ENCODE measurements around the gene CYP4F2. TPM values are rescaled to one million over a fixed set of nuclear protein-coding genes. Genes with fewer than 3 reads are reported as not detected.
"Not testable (repeated sequence)": the region's sequence is repeated elsewhere in the genome, so short reads cannot be mapped to it uniquely, and the experiment has no call there.

CYP4F2 gene
- total and polyA plus RNA-seq, 2 donors from 2014 or later: 0.31 to 16.8 TPM

DNA sequence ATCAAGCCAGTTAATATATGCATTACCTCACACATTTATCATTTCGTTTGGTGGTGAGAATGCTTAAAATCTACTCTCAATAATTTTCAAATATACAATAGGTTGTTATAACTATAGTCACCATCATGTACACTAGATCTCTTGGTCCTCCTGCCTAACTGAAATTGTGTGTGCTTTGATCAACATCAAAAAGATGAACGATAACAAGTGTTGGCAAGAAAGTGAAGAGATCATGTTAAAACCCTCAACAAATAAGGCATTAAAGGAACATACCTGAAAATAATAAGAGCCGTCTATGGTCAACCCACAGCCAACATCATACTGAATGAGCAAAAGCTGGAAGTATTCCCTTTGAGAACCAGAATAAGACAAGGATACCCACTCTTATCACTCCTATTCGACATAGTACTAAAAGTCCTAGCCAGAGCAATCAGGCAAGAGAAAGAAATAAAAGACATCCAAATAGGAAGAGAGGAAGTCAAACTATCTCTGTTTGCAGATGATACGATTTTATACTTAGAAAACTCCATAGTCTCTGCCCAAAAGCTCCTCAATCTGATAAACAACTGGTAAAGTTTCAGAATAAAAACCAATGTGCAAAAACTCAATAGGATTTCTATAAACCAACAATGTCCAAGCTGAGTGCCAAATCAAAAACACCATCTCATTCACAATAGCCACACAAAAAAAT is 54.5 kb downstream of the CYP4F2 start:
- no peak overlapping the region for H3K4me3 ChIP-seq (ENCODE audit: low read length in 3 of 3)
- H3K36me3 ChIP-seq (ENCODE audit: control insufficient read depth in 2 of 3, insufficient read depth in 3 of 3, low read length in 3 of 3): no peaks in the 10 kb centered on the region
- no peak for DNase-seq
- no peak overlapping the region for H3K9ac ChIP-seq (ENCODE audit: low read length in 3 of 3)
- H3K4me1 ChIP-seq (ENCODE audit: control insufficient read depth in 2 of 3, insufficient read depth in 2 of 3, low read depth in 1 of 3, low read length in 3 of 3): no peaks in the 10 kb centered on the region
- intact Hi-C loops (cut with DNase I): no loop called here
- H3K9me3 ChIP-seq (ENCODE audit: control insufficient read depth in 2 of 3, insufficient read depth in 1 of 3, low read length in 3 of 3): no peaks in the 10 kb centered on the region
- FAIRE-seq: no peak
- H3K27me3 ChIP-seq (ENCODE audit: control insufficient read depth, insufficient read depth, low read length): no peaks in the 10 kb centered on the region
- no peak overlapping the region for H3K27ac ChIP-seq (ENCODE audit: low read depth in 2 of 2, low read length in 2 of 2)
- TF ChIP-seq, protein P1, sequence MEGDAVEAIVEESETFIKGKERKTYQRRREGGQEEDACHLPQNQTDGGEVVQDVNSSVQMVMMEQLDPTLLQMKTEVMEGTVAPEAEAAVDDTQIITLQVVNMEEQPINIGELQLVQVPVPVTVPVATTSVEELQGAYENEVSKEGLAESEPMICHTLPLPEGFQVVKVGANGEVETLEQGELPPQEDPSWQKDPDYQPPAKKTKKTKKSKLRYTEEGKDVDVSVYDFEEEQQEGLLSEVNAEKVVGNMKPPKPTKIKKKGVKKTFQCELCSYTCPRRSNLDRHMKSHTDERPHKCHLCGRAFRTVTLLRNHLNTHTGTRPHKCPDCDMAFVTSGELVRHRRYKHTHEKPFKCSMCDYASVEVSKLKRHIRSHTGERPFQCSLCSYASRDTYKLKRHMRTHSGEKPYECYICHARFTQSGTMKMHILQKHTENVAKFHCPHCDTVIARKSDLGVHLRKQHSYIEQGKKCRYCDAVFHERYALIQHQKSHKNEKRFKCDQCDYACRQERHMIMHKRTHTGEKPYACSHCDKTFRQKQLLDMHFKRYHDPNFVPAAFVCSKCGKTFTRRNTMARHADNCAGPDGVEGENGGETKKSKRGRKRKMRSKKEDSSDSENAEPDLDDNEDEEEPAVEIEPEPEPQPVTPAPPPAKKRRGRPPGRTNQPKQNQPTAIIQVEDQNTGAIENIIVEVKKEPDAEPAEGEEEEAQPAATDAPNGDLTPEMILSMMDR (IDR thresholded peaks at IDR 0.05; ENCODE audit: borderline replicate concordance, extremely low read depth, insufficient read depth): no peak

DNA sequence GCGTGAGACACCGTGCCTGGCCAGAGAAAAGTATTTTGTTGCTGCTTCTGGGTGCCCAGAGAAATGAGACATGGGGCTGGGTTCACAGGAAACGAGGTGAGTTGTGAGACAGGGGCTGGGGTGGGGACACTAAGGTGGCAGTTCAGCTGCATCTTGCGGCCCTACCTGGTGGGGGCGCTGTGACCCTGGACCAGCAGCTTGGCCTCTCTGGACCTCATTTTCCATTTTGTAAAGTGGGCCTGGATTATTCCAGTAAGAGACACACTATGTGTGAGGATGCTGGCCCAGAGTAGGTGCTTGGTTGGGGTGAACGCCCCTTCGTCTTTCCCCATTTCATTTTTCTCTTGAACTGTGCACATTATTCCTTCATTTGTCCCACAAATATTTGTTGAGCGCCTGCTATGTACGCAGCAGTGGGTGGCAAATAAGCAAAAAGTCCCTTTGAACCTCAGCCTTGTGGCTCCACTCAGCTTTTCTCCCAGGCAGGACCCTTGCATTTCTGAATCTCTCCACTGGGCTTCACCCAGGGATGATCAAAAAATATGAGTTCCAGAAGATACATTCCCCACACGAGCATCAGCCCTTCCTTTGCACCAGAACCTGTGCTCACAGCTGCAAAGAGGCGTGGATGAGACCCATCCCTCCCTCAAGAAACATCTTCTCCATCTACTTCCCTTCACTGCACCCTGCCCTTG is 55.9 kb downstream of the CYP4F2 start:
- no peaks in the 10 kb centered on the region for H3K4me1 ChIP-seq (ENCODE audit: control insufficient read depth in 2 of 3, insufficient read depth in 2 of 3, low read depth in 1 of 3, low read length in 3 of 3)
- no peaks in the 10 kb centered on the region for H3K27me3 ChIP-seq (ENCODE audit: control insufficient read depth, insufficient read depth, low read length)
- H3K36me3 ChIP-seq (ENCODE audit: control insufficient read depth in 2 of 3, insufficient read depth in 3 of 3, low read length in 3 of 3): no peaks in the 10 kb centered on the region
- H3K9ac ChIP-seq (ENCODE audit: low read length in 3 of 3): no peak overlapping the region
- H3K4me3 ChIP-seq (ENCODE audit: low read length in 3 of 3): no peak overlapping the region
- FAIRE-seq: no peak
- TF ChIP-seq, protein P1 (IDR thresholded peaks at IDR 0.05; ENCODE audit: borderline replicate concordance, extremely low read depth, insufficient read depth): no peak
- intact Hi-C loops (cut with DNase I): no loop called here
- H3K27ac ChIP-seq (ENCODE audit: low read depth in 2 of 2, low read length in 2 of 2): no peak overlapping the region
- no peaks in the 10 kb centered on the region for H3K9me3 ChIP-seq (ENCODE audit: control insufficient read depth in 2 of 3, insufficient read depth in 1 of 3, low read length in 3 of 3)
- no peak for DNase-seq

DNA sequence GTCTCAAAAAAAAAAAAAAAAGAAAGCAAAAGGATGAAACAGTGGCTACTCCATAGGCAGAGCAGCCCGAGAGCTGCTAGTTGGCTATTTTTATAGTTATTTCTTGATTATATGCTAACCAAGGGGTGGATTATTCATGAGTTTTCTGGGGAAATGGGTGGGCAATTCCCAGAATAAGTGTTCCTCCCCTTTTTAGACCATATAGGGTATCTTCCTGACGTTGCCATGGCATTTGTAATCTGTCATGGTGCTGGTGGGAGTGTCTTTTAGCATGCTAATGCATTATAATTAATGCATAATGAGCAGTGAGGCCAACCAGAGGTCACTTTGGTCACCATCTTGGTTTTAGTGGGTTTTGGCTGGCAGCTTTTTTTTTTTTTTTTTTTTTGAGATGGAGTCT is 57.0 kb downstream of the CYP4F2 start:
- H3K9ac ChIP-seq (ENCODE audit: low read length in 3 of 3): no peak overlapping the region
- TF ChIP-seq, protein P1 (IDR thresholded peaks at IDR 0.05; ENCODE audit: borderline replicate concordance, extremely low read depth, insufficient read depth): no peak
- H3K4me3 ChIP-seq (ENCODE audit: low read length in 3 of 3): no peak overlapping the region
- no peak overlapping the region for H3K27ac ChIP-seq (ENCODE audit: low read depth in 2 of 2, low read length in 2 of 2)
- no peaks in the 10 kb centered on the region for H3K27me3 ChIP-seq (ENCODE audit: control insufficient read depth, insufficient read depth, low read length)
- intact Hi-C loops (cut with DNase I): no loop called here
- no peaks in the 10 kb centered on the region for H3K36me3 ChIP-seq (ENCODE audit: control insufficient read depth in 2 of 3, insufficient read depth in 3 of 3, low read length in 3 of 3)
- H3K4me1 ChIP-seq (ENCODE audit: control insufficient read depth in 2 of 3, insufficient read depth in 2 of 3, low read depth in 1 of 3, low read length in 3 of 3): peaks cover 0 to 4% (median 0%) of the 10 kb centered on the region in 3 donors
- no peak for FAIRE-seq
- H3K9me3 ChIP-seq (ENCODE audit: control insufficient read depth in 2 of 3, insufficient read depth in 1 of 3, low read length in 3 of 3): no peaks in the 10 kb centered on the region
- DNase-seq: no peak

DNA sequence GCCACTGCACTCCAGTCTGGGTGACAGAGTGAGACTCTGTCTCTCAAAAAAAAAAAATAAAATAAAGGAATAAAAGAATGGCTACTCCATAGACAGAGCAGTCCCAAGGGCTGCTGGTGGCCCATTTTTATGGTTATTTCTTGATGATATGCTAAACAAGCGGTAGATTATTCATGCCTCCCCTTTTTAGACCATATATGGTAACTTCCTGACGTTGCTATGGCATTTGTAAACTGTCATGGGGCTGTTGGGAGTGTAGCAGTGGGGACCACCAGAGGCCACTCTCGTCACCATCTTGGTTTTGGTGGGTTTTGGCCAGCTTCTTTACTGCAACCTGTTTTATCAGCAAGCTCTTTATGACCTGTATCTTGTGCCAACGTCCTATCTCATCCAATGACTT is 58.0 kb downstream of the CYP4F2 start:
- DNase-seq; H3K27me3 ChIP-seq (ENCODE audit: control insufficient read depth, insufficient read depth, low read length); H3K9ac ChIP-seq (ENCODE audit: low read length in 3 of 3); FAIRE-seq; H3K27ac ChIP-seq (ENCODE audit: low read depth in 2 of 2, low read length in 2 of 2); intact Hi-C loops (cut with DNase I); H3K4me1 ChIP-seq (ENCODE audit: control insufficient read depth in 2 of 3, insufficient read depth in 2 of 3, low read depth in 1 of 3, low read length in 3 of 3); H3K9me3 ChIP-seq (ENCODE audit: control insufficient read depth in 2 of 3, insufficient read depth in 1 of 3, low read length in 3 of 3); H3K36me3 ChIP-seq (ENCODE audit: control insufficient read depth in 2 of 3, insufficient read depth in 3 of 3, low read length in 3 of 3); H3K4me3 ChIP-seq (ENCODE audit: low read length in 3 of 3): not testable (repeated sequence)
